ENCODE measurements around the gene CSTA. TPM values are rescaled to one million over a fixed set of nuclear protein-coding genes. Genes with fewer than 3 reads are reported as not detected.

Gene CSTA
- total RNA-seq, 4 donors from 2014 or later = 1,851 to 3,432 (median 2,556) TPM

GRCh38 chr3:122305818-122306621, 19.0 kb upstream of the CSTA start:
- Histone ChIP-seq H3K27ac (peak overlapping the region in 3 of 4 donors; percentile 13 to 60 (median 48)), H3K4me1 (peaks cover 5 to 52% (median 5%) of the 10 kb centered on the region in 3 donors), H3K4me3 (no peak overlapping the region), H3K9me3 (no peaks in the 10 kb centered on the region), H3K27me3 (no peaks in the 10 kb centered on the region), H3K36me3 (no peaks in the 10 kb centered on the region)
- no peak for TF ChIP-seq POLR2A (IDR thresholded peaks at IDR 0.05)
- TF ChIP-seq, protein P1, sequence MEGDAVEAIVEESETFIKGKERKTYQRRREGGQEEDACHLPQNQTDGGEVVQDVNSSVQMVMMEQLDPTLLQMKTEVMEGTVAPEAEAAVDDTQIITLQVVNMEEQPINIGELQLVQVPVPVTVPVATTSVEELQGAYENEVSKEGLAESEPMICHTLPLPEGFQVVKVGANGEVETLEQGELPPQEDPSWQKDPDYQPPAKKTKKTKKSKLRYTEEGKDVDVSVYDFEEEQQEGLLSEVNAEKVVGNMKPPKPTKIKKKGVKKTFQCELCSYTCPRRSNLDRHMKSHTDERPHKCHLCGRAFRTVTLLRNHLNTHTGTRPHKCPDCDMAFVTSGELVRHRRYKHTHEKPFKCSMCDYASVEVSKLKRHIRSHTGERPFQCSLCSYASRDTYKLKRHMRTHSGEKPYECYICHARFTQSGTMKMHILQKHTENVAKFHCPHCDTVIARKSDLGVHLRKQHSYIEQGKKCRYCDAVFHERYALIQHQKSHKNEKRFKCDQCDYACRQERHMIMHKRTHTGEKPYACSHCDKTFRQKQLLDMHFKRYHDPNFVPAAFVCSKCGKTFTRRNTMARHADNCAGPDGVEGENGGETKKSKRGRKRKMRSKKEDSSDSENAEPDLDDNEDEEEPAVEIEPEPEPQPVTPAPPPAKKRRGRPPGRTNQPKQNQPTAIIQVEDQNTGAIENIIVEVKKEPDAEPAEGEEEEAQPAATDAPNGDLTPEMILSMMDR (IDR thresholded peaks at IDR 0.05) = peak in 5 of 6 experiments; percentile 19 to 59 (median 48)
- no peak for DNase-seq
- WGBS, 2 donors = 19 to 21% methylated on average over 3 of the region's 3 CpGs
- intact Hi-C loops (cut with DNase I) = no loop called here

GRCh38 chr3:122306622-122306953, 18.5 kb upstream of the CSTA start:
- H3K4me3 ChIP-seq = no peak overlapping the region
- no peak for TF ChIP-seq POLR2A (IDR thresholded peaks at IDR 0.05)
- TF ChIP-seq, protein P1 (IDR thresholded peaks at IDR 0.05) = no peak
- no peak for DNase-seq
- H3K27ac ChIP-seq = peak overlapping the region in 3 of 4 donors; percentile 13 to 60 (median 48)
- intact Hi-C loops (cut with DNase I) = no loop called here
- H3K36me3 ChIP-seq = no peaks in the 10 kb centered on the region
- H3K27me3 ChIP-seq = no peaks in the 10 kb centered on the region
- peaks cover 5 to 57% (median 7%) of the 10 kb centered on the region in 3 donors for H3K4me1 ChIP-seq
- WGBS, 2 donors = 42 to 51% methylated on average over 2 of the region's 2 CpGs
- H3K9me3 ChIP-seq = no peaks in the 10 kb centered on the region

DNA sequence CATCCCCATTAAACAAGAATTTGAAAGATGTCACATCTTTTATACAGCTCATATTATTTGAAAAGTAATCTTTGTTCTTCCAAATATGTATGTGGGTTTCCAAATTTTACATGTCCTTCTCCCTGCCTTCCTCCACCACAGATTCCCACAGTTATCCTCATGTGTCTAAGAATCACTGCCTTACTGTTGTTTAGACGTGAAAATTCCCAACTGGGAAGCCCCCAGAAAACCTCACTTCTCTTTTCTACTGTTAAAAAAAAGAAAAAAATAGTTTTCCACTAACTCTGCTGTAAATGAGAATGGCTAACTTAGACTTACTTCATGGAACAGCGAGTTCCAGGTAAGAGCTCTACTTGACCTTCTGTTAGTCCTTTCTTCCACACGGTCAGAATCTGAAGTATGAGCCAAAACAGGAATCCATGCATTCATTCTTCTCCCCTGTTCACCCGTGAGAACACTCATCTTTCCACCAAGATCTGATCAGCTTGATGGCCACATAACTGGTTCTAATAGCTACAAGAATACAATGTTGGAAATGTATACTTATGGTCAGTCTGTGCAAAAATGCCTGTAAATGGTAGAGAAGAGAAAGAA, 17.9 kb upstream of the CSTA start:
- TF ChIP-seq POLR2A (IDR thresholded peaks at IDR 0.05) = no peak
- TF ChIP-seq, protein P1 (IDR thresholded peaks at IDR 0.05) = no peak
- DNase-seq = no peak
- 69 to 89% methylated on average over 4 of the region's 4 CpGs for WGBS, 2 donors
- peak overlapping the region in 1 of 4 donors; percentile 60 for H3K27ac ChIP-seq
- no peak overlapping the region for H3K4me3 ChIP-seq
- H3K9me3 ChIP-seq = no peaks in the 10 kb centered on the region
- H3K27me3 ChIP-seq = no peaks in the 10 kb centered on the region
- peaks cover 8 to 63% (median 11%) of the 10 kb centered on the region in 3 donors for H3K4me1 ChIP-seq
- intact Hi-C loops (cut with DNase I) = no loop called here
- no peaks in the 10 kb centered on the region for H3K36me3 ChIP-seq

- Histone ChIP-seq H3K4me3 (no peak overlapping the region), H3K4me1 (peaks cover 14 to 71% (median 16%) of the 10 kb centered on the region in 3 donors)
- TF ChIP-seq, protein P1 (IDR thresholded peaks at IDR 0.05) = no peak
- TF ChIP-seq POLR2A (IDR thresholded peaks at IDR 0.05) = no peak
Observed at GRCh38 chr3:122307976-122308375, 17.1 kb upstream of the CSTA start.

DNA sequence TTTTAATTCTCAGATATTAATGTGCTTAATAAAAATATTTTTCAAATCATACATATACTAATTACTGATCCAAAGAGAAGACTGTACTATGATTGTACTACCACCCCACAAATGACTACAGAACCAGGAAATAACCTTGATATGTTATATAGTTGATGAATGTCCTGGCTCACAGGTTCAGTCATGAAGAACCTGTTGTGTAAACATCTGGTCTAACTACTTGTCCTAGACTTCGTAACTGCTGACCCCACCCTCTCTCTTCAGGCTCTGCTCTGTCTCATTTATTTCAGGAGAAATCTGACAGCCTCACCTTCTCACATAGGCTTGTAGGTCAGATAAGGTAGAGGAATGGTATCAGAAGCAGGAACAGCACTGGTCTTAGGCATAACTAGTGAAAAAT, 14.7 kb upstream of the CSTA start:
- H3K4me3 ChIP-seq = no peak overlapping the region
- no peaks in the 10 kb centered on the region for H3K9me3 ChIP-seq
- peak overlapping the region; percentile 47 to 93 (median 91) for H3K27ac ChIP-seq
- no peaks in the 10 kb centered on the region for H3K27me3 ChIP-seq
- no peaks in the 10 kb centered on the region for H3K36me3 ChIP-seq
- DNase-seq = no peak
- TF ChIP-seq POLR2A (IDR thresholded peaks at IDR 0.05) = no peak
- TF ChIP-seq, protein P1 (IDR thresholded peaks at IDR 0.05) = no peak
- WGBS, 2 donors = 10 to 33% methylated on average over 1 of the region's 1 CpG
- peaks cover 24 to 95% (median 33%) of the 10 kb centered on the region in 3 donors for H3K4me1 ChIP-seq
- intact Hi-C loops (cut with DNase I) = no loop called here

More at GRCh38 chr3:122307976-122308375, 17.1 kb upstream of the CSTA start:
- Histone ChIP-seq H3K27me3 (no peaks in the 10 kb centered on the region), H3K27ac (no peak overlapping the region), H3K36me3 (no peaks in the 10 kb centered on the region), H3K9me3 (no peaks in the 10 kb centered on the region)
- intact Hi-C loops (cut with DNase I) = no loop called here
- no peak for DNase-seq
